ENCODE data around the gene QKI. TPM values are rescaled to one million over a fixed set of nuclear protein-coding genes. Genes with fewer than 3 reads are reported as not detected.

QKI gene
- total RNA-seq, 6 experiments from 2014 or later = 47.6 to 80.8 (median 76.3) TPM

GRCh38 chr6:163415620-163416556 is 1.4 kb downstream of the QKI start:
- 1% methylated on average over 32 of the region's 63 CpGs for WGBS (ENCODE audit: insufficient coverage, low coverage, low lambda C conversion rate, missing lambda C conversion rate)
- peak in 3 of 4 donors; percentile 3 to 24 (median 4) for ATAC-seq

GRCh38 chr6:163416557-163417253 is 2.2 kb downstream of the QKI start:
- peaks cover 0 to 40% (median 13%) of the 10 kb centered on the region in 4 donors for H3K4me1 ChIP-seq

More at GRCh38 chr6:163415620-163416556, 1.4 kb downstream of the QKI start:
- intact Hi-C loops (cut with DNase I) = loop anchor here in 1 of 2 donors (10.0 kb wide), 1 partner anchor 221 kb away; no protein-coding TSS in a partner anchor
- H3K27me3 ChIP-seq = no peaks in the 10 kb centered on the region
- peak overlapping the region; percentile 56 to 80 (median 75) for H3K4me3 ChIP-seq
- DNase-seq = peak in 2 of 3 donors; percentile 55 to 68
- H3K27ac ChIP-seq = peak overlapping the region; percentile 93 to 98 (median 97)
- peaks cover 0 to 32% (median 12%) of the 10 kb centered on the region in 4 donors for H3K4me1 ChIP-seq
- H3K9me3 ChIP-seq = no peaks in the 10 kb centered on the region
- H3K36me3 ChIP-seq = no peaks in the 10 kb centered on the region
- TF ChIP-seq CTCF (IDR thresholded peaks at IDR 0.05) = no peak
- no peak for TF ChIP-seq POLR2A (IDR thresholded peaks at IDR 0.05)

GRCh38 chr6:163417595-163417994 is 3.1 kb downstream of the QKI start:
- no peaks in the 10 kb centered on the region for H3K9me3 ChIP-seq
- H3K4me3 ChIP-seq = peak overlapping the region; percentile 56 to 80 (median 75)
- TF ChIP-seq POLR2A (IDR thresholded peaks at IDR 0.05) (no peak), CTCF (IDR thresholded peaks at IDR 0.05) (no peak)
- H3K27me3 ChIP-seq = no peaks in the 10 kb centered on the region
- H3K4me1 ChIP-seq = peaks cover 0 to 49% (median 19%) of the 10 kb centered on the region in 4 donors
- ATAC-seq = no peak
- intact Hi-C loops (cut with DNase I) = loop anchor here in 1 of 2 donors (10.0 kb wide), 1 partner anchor 223 kb away; no protein-coding TSS in a partner anchor
- WGBS (ENCODE audit: insufficient coverage, low coverage, low lambda C conversion rate, missing lambda C conversion rate) = 1% methylated on average over 4 of the region's 4 CpGs
- no peaks in the 10 kb centered on the region for H3K36me3 ChIP-seq
- H3K27ac ChIP-seq = peak overlapping the region; percentile 93 to 98 (median 97)
- DNase-seq = no peak

More at GRCh38 chr6:163416557-163417253, 2.2 kb downstream of the QKI start:
- WGBS (ENCODE audit: insufficient coverage, low coverage, low lambda C conversion rate, missing lambda C conversion rate) = 1% methylated on average over 11 of the region's 11 CpGs
- Histone ChIP-seq H3K36me3 (no peaks in the 10 kb centered on the region), H3K27ac (peak overlapping the region; percentile 93 to 98 (median 97)), H3K27me3 (no peaks in the 10 kb centered on the region), H3K4me3 (peak overlapping the region; percentile 56 to 80 (median 75)), H3K9me3 (no peaks in the 10 kb centered on the region)
- intact Hi-C loops (cut with DNase I) = loop anchor here in 1 of 2 donors (10.0 kb wide), 1 partner anchor 222 kb away; no protein-coding TSS in a partner anchor
- DNase-seq (peak in 1 of 3 donors; percentile 64), ATAC-seq (peak; percentile 15 to 36 (median 28))
- peak; percentile 39 for TF ChIP-seq POLR2A (IDR thresholded peaks at IDR 0.05)
- peak; percentile 62 to 66 (median 62) for TF ChIP-seq CTCF (IDR thresholded peaks at IDR 0.05)

- Histone ChIP-seq H3K9me3 (no peaks in the 10 kb centered on the region), H3K4me1 (peaks cover 1 to 58% (median 24%) of the 10 kb centered on the region in 4 donors), H3K4me3 (no peak overlapping the region), H3K27ac (peak overlapping the region; percentile 17 to 98 (median 93)), H3K27me3 (no peaks in the 10 kb centered on the region), H3K36me3 (no peaks in the 10 kb centered on the region)
- 15% methylated on average over 5 of the region's 5 CpGs for WGBS (ENCODE audit: insufficient coverage, low coverage, low lambda C conversion rate, missing lambda C conversion rate)
- TF ChIP-seq CTCF (IDR thresholded peaks at IDR 0.05) (no peak), POLR2A (IDR thresholded peaks at IDR 0.05) (no peak)
- intact Hi-C loops (cut with DNase I) = loop anchor here in 1 of 2 donors (10.0 kb wide), 1 partner anchor 224 kb away; no protein-coding TSS in a partner anchor
- ATAC-seq (no peak), DNase-seq (no peak)
These were observed 4.0 kb downstream of the QKI start for GRCh38 chr6:163418311-163419029.

All from right lobe of liver (tissue), 6 donors.